ENCODE data around the gene FAT3.

FAT3 gene

DNA sequence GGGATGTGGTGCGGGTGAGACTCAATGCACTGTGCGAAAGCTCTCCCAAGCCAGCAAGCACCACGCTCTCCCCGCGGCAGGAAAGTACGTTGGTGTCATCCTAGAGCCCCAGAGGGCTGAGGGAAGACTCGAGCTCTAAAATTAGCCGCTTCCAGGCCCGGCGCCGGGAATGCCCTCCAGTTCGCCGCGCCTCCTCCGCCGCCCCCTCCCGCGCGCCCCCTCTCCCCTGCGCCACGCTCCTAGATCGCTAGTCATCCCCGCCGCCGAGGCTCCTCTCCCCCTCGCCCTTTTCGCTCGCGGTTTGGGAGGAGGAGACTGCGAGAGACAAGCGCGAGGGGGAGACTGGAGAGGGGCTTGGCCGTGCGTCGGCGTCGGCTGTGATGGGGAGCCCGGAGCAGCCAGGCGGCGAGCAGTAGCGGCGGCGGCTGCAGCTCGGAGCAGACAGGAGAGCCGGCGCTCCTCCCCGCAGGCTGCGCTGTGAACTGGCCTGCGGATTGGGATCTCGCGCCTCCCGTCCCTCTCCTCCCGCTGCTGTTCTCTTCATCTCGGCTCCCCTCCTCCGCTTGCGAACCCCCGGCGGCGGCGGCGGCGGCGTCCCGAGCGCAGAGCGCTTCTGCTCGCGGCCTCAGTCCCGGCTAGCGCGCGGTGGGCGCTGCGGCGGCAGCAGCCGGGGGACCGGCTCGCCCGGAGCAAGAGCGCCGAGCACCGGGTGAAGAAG, at the start of gene FAT3:
Gene FAT3 (plus strand): TSS at position 412 of the 718 bp plus-strand sequence. CDS start 127,295 bp downstream, outside the sequence.
- no peak for DNase-seq

DNA sequence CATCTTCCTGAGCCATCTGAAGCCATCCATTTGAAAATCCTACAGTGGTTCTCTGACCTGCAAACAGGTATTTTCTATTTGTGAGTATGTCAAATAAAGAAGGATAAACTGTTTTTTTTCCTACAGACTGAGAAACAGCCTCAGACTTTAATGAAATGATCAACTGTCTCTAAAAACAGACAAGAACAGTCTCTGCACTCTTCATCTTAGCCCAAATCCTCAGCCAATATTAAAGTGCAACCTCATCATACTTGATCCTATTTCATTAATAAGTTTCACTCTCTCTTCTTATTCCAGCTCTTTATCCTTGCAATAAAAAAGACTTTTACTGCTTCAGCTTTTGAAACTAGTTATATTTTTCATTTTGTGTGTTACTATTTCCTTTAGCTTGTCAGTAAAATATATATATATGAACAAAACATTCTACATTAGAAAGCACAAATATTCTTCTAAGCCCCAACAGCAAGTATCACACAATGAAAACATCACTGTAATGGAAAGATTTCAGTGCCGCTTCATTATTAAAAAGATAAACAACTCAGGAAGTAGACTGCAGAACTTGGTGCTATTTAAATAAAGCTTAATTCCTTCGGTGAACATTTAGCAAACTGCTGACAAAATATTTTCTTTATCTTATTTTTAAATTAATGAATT, 45.5 kb upstream of the FAT3 start:
- no peak for DNase-seq

DNA sequence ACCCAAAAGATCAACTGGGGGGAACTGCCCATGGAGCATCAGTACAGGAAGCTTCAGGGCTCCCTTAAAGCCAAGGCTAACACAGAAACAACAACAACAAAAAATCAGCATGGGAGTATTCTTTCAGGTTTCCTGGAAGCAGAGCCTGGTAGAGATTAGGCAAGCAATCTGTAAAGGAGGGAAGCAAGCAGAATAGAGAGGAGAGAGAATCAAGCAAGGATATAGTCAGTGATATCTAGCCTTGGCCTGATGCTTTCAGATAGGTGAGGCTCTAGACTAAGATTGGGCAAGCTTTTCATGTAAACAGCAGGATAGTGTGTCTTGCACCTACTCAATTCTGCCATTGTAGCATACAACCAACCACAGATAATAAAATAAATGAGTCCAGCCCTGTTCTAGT, 44.4 kb upstream of the FAT3 start:
- no peak for DNase-seq

DNA sequence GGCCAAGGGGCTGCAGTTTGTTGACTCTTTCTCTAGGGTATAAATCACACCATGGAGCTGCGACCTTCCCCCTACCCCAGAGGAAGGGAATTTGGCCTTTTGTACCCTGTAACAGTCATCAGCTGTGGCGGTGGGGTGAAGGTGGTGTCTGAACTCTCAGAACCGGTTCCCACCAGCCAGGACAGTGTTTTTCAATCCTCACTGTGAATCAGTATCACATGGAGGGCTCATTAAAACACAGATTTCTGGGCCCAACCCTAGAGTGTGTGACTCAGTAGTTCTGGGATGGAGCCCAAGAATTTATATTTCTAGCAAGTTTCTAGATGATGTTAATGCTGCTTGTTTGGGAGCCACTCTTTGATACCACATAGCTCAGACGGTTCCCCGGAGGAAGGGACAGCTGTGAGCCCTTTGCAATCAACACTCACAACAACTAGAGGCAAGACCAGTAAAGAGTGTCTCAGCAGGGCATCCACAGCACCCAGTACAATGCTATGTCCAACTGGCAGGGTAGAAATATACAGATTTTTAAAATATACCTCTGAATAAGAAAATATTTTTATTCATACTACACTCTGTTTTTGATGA, 43.9 kb upstream of the FAT3 start:
- no peak for DNase-seq

DNA sequence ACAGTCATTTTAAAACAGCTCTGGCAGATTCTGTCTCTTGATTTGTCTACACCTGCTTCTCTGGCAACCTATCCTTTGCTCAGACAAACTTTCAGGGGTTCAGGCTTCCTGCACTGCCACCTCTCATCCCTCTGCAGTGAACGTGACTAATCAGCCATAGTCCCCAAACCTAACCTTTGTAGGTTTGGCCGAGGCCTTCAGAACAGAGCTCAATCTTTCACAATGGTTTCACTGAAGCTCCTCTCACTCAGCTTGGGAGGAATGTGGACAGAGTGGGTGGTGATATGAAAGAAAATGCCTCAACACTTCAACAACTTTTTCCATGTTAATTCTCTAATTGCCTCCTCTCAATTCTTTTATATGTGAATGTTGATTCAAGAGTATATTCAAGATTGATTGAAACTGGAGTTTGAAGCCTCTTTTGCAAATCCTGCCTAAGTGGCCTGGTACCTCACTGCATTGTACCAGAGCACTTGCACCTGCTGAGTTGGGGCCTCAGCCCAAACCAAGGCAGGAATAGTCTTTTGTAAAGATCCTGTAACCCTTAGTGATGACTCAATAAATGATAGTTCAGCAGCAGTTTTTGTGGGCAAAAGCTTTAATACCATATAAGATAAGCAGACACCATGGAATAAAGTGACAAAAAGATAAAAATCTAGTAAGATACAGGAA, 33.9 kb upstream of the FAT3 start:
- DNase-seq = no peak

DNA sequence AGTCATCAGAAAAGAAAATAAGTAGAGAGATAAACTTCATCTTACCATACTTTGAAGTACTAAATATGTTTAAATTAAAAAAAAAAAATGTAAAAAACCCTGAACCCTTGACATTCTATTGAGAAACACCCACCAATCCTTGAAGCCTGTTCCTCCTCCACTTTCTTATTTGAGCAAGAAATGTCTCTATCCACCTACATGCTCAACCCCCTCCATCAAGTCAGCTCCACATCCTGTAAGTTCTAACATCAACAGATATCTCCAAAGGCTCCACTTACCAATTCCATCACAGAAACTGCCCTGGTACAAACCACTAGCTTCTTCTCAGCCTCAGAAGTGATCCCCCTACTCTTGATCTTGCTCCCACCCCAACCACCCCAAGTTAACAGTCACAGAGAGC, 32.5 kb upstream of the FAT3 start:
- no peak for DNase-seq

DNA sequence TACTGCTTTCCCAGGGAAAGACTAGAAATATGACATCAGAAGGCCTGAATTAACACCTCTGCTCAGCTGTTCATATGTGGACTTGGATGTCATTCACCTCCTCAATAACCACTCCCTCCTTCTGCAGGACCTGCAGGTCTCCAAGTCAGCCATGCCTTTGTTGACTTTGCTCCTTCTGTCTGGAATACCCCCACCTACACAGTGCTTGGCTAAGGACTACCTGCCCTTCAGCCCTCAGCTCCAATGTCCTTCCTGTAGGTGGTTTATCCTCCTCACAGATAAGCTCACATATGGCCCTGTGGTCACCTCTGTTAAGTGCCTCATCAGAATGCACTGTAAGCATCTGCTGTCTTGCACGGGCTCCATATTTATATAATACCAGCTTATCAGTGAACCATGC, 26.4 kb upstream of the FAT3 start:
- no peak for DNase-seq

DNA sequence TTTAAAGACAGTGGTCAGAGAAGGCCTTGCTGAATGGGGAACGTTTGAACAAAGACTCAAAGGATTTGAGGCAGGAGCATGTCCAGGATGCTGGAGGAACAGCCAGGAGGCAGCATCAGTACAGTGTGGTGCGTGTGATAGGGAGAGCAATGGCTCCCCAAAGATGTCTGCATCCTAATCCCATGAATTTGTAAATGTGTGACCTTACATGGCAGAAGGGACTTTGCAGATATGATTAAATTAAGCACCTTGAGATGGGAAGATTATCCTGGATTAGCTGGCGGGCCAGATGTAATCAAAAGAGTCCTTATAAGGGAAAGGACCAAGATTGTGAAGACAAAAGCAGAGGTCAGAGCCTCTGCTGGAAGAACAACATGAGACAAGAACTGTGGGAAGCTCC, 24.6 kb upstream of the FAT3 start:
- DNase-seq = no peak

DNA sequence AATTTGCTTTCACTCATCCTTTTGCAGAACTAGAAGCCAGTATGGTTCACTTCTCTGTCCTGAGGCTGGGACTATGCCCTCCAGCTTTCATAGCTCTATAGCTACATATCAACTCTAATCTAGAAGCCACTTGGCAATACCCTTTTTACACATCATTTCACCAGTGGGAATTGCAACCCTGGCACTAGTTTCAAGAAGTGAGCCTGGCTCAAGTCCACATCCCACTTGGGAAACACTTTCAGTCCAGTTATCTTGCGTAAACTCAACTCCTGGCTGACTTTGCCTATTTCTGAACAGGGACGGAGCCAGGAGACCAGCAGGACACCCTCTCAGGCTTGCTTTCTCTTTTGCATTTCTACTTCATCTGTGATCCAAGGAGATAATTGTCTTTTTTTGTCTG, 19.9 kb upstream of the FAT3 start:
- no peak for DNase-seq

DNA sequence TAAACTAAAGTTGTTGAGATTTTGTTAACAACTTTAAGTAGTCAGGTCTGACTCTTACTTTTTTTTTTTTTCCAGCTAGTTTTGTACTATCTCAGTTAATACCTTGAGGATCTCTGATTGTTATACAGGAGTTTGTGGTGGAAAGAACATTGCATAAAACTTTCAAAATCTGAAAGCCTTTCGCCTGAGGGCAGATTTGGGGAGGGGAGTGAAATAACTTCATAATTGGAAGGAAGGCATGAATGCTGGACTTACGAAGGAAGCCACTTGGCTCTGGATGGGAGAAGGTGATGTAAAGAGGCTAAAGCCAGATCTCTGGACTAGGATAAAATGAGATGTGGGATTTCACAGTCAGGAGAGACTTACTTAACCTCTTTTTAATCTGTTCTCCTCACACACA, 18.2 kb upstream of the FAT3 start:
- DNase-seq = no peak

DNA sequence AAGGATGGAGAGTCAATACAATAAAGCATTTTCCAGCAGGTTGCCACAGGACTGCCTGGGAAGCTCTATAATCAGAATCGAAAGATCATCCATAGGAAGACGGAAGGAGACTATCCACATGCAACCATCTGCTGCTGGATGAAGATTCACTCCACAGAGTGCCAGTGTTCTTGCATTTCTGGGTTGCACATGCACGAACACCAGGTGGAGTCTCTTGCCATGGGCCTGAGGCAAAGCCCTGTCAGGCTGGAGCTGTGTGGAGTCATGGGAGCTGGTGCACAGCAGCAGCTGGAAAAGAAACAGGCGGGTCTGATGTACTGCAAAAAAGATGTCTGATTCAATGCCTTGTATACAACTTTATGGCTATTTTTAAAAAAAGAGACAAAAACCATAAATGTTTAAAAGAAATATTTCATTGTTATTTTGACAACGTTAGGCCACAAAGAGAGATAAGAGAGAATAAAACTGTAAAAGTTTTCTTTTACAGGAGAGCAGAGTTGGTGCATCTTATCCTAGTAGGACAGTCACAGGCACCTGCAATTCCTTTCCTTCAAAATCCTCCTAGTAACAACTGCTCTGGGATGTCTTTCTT, 12.9 kb upstream of the FAT3 start:
- DNase-seq = peak; percentile 21

DNA sequence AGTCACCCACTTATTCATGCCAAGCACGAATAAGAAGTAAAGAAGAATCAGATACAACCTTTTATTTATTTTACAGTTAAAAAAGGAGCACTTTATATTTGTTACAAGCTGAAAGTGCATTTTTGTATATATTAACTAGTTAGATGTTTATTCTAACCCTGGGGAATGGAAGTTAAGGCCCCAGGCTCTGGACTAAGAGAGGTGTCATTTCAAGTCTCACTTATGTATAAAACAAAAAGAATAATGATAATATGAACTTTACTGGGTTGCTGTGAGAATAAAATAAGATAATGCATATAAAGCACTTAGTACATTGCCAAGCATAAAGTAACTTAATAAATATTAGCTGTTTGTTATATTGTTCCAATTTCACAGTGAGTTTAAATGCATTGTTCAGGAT, 12.1 kb upstream of the FAT3 start:
- no peak for DNase-seq

DNA sequence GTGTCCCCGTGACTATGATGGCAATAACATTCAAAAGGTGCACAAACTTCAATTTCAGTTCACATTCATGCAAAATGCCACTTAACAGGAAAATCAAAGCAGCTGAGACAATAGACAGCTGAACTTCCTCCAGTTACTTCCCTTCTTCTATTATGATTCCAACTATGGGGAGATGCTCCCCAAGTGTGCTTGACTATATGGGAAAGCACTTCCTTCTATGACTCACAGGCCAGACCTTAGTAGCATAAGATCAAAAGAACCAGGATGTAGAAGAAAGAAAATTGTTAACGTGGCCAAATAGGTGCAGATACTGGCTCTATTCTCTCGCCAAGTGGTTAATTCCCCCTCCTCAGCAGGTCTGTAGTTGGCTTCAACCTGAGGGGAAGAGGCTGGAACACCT, 7.8 kb upstream of the FAT3 start:
- no peak for DNase-seq

DNA sequence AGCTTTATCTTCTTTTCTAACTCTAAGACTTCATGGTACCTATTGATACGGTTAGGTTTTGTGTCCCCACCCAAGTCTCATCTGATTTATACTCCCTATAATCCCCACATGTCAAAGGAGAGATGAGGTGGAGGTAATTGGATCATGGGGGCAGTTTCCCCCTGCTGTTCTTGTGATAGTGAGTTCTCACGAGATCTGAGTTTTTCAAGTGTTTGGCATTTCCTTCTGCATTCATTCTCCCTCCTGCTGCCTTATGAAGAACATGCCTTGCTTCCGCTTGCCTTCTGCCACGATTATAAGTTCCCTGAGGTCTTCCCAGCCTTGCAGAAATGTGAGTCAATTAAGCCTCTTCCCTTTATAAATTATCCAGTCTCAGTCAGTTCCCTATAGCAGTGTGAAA, 5.1 kb upstream of the FAT3 start:
- no peak for DNase-seq

DNA sequence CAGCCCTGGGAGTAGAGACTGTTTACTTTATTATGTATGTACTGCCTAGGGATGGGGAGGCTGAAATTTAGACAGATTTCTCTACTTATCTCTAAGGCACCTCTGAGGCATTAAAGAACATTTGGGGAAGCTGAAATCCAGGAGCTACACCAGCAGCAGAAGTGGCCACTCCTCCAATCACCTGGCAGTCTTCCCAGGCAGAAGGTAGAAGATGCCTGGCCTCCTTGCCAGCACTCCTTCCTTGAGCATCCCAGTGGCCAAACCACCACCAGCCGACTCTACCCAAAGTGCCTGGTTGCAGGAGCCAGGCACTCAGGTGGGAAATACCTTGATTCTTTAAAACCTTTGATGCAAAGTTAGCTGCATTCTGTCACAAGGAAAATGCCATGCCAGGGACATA, 1.9 kb upstream of the FAT3 start:
- DNase-seq = no peak

DNA sequence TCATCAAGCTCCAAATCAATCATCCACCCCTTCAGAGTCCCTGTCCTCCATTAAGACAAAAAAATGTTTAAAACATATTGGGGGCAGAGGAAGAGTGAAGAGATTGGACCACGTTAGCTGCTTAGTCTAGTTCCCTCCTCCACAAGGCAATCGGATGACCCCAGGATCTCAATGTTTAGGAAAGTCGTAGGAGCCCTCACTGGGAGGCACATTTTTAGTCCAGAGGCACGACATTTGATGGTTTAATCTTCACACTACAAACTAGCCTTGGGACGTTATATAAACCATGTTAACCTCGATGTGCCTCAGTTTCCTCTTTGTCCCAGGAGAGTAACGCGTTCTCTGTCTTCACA, 588 bp upstream of the FAT3 start:
- no peak for DNase-seq

DNA sequence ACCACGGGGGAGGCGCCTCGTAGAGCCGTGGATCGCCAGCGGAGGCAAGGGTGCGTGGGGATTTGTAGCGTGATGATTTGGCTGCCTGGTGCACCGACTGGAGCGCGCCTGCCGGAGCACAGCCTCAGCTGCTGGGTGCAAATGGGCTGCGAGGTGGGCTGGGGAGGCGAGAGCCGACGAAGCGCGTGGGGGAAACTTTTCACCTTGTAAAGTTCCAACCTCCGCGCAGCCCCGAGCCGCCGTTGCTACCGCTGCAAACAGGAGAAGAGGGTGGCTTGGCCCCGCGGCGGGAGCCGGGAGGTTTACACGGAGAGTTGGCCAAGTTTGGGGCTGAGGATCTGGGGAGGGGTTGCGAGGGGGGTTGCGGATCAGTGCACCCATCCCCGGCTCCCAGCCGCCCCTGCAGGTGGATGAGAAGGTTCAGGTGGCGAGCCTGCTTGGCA, 528 bp downstream of the FAT3 start:
- no peak for DNase-seq

DNA sequence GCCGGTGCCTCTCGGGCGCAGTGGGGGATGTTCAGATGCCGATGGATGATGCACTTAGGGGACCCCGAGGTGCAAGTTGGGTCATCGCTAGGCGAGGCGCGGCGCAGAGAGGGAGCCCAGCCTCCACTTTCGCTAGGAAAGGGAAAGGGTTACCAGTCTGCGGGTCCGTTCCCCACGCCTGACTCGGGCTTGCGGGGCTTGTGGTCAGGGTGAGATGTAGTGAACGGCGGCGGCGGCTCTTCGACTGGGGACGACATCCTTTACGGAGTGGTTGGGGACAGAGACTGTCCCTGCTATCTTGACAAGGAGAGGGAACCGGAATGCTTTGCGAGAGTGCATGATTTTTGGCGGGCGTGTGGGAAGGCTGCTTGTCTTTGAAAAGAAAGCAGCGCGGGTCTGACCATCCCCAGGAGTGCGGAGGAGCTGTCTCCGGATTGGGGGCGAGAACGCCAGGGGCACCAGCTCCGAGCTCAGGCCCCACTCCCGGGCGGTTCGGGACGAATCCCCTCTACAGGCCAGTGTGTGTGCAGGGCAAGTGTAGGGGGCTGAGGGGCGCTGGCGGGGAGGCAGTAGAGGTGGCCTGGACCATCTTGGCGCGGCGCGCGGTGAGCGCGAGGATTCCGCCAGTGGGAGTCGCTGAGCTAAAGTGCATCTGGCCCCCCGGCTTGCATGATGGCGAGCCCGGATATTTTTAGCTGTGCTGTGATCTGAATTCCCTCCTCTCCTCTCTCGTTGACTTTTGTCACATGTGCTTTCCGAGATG, 1.1 kb downstream of the FAT3 start:
- no peak for DNase-seq

DNA sequence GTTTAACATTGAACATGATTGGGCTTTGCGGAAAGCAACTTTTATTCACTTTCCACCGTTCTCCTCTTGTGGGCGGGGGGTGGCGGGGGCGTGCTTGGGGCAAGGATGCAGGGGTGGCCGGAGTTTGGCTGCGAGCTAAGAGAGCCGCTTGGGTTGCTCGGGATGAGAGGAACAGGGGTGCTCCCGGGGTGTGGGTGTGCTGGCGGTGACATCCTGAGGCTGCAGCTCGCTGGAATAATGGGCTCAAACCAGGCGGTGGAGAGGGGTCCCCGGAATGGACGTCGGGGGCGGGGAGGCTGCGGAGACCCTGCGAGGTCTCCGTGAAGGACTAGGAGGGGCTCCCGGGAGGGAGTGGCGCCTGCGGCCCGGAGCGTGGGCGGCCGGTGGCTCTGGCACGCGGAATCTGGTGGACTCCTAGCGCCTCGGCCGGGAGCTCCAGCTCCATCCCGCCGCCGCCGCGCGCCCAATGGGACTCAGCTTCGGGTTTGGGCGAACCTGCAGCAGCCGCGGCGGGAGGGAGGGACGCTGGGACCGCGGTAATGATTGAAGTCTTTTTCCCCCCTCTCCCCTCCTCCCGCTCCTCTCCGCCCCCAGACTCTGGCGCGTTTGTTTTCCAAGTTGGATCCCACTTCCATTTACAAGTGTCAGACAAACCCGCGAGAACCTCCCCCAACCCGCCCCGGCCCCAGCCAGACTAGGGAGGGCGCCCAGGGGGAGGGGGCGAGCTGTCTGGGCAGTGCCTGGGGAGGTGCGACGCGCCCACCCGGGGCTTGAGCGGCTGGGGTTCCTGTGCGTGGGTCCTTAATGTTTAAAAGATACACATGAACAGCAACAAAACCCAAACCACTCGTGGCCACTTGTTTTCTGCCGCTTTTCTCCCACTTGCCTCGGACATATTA, 2.0 kb downstream of the FAT3 start:
- DNase-seq = no peak

DNA sequence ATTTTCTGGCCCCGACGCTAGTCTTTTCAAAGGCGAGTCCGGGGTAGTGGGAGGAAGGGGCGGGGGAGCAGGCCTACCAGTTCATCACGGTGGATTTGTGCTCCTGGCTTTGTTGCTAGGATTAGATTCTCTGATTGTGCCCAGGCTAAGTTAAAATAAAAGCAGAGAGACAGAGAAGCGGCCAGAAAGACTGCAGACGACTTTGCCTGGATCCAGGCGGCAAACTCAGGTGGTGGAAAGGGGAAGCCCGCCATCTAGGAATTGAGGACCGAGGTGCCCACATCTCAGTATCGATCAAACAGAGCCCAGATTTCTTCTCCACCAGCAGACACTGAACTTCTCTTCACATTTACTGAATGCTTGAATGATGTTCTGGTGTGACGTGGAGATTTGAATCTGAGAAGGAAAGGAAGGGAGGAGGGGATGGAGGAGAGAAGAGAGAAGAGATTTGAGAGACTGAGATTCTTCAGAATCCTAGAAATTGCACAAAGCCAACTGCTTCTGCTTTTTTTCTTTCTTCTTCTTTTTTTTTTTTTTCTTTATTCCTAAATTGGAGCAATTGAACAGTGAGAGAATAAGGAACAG, 2.7 kb downstream of the FAT3 start:
- no peak for DNase-seq
